ENCODE measurements around the gene SIM2.
A peak's percentile ranks its signal among the peaks of the same experiment; 100 is the strongest.

SIM2 gene

DNA sequence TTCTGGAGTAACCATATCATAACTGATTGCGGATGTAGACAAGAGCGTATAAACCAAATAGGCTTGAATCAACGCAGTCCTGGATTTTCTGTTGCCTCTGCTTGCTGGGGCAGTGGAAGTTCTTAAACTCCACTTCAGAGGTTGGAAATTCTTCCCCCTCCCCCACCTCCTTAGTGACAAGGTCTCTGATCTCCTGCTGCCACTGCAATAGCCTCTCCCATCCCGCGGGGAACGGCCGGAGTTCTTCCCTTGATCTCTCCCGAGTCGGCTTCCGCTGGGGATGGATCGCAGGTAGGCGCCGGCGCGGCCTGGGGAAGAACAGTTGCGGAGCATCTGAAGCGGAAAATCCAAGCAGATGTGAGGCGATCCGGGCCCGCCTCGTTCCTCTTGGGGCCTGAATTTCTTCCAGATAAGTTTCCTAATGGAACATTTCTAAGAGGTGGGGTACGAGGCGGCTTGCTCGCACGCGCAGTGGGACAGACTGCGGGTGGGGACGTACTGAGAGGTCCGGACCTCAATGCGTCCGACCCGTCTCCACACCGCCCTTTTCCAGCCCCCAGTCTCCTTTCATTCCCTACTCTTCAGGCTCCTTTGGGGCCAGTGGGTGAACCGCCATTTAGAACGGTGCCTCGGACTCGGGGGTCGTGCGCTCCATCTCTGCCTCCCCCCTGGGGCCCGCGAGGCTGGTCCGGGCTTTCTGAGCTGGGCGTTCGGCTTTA is 3.1 kb upstream of the SIM2 start:
- H3K4me1 ChIP-seq (ENCODE audit: control insufficient read depth, low read depth, low read length) = peaks cover 10% of the 10 kb centered on the region
- H3K27me3 ChIP-seq (ENCODE audit: control insufficient read depth, insufficient read depth, low read length) = peaks cover 100% of the 10 kb centered on the region
- no peak overlapping the region for H3K4me3 ChIP-seq (ENCODE audit: low read length)
- no peak overlapping the region for H3K27ac ChIP-seq (ENCODE audit: low read length)
- H3K9ac ChIP-seq (ENCODE audit: low read length) = no peak overlapping the region
- no peaks in the 10 kb centered on the region for H3K36me3 ChIP-seq (ENCODE audit: control insufficient read depth, low read depth, low read length)
- H3K9me3 ChIP-seq (ENCODE audit: control insufficient read depth, low read depth, low read length) = no peaks in the 10 kb centered on the region

DNA sequence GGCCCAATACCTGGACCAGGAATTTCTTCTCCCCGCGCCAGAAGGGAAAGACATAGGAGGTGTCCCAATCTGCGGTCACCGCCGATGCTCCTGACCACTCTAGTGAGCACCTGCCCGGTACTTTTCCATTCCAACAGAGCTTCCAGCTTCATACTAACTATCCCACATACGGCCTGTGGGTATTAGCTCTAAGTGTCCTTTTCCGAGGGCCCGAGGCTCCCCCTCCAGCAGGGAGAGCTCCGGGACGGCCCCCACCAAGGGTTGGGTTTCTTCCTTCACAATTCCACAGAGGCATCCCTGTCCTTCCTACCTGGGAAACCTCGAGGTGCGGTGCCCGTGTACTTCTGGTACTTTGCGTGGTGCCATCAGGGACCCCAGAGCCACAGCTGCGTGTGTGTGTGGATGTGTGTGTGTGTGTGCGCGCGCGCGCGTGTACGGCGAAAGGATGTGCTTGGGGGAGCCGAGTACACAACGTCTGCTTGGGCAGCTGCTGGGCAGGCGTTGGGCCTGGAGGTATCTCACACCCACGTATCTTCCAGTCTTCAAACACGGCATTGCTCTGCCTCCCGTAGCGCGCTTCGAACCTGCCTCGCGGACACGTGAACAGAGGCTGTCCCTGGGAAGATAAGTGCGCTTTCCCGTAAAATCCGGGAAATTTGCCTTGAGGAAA is 2.4 kb upstream of the SIM2 start:
- H3K27ac ChIP-seq (ENCODE audit: low read length) = no peak overlapping the region
- peaks cover 100% of the 10 kb centered on the region for H3K27me3 ChIP-seq (ENCODE audit: control insufficient read depth, insufficient read depth, low read length)
- no peaks in the 10 kb centered on the region for H3K9me3 ChIP-seq (ENCODE audit: control insufficient read depth, low read depth, low read length)
- no peaks in the 10 kb centered on the region for H3K36me3 ChIP-seq (ENCODE audit: control insufficient read depth, low read depth, low read length)
- H3K4me1 ChIP-seq (ENCODE audit: control insufficient read depth, low read depth, low read length) = peaks cover 10% of the 10 kb centered on the region
- H3K9ac ChIP-seq (ENCODE audit: low read length) = no peak overlapping the region
- no peak overlapping the region for H3K4me3 ChIP-seq (ENCODE audit: low read length)

DNA sequence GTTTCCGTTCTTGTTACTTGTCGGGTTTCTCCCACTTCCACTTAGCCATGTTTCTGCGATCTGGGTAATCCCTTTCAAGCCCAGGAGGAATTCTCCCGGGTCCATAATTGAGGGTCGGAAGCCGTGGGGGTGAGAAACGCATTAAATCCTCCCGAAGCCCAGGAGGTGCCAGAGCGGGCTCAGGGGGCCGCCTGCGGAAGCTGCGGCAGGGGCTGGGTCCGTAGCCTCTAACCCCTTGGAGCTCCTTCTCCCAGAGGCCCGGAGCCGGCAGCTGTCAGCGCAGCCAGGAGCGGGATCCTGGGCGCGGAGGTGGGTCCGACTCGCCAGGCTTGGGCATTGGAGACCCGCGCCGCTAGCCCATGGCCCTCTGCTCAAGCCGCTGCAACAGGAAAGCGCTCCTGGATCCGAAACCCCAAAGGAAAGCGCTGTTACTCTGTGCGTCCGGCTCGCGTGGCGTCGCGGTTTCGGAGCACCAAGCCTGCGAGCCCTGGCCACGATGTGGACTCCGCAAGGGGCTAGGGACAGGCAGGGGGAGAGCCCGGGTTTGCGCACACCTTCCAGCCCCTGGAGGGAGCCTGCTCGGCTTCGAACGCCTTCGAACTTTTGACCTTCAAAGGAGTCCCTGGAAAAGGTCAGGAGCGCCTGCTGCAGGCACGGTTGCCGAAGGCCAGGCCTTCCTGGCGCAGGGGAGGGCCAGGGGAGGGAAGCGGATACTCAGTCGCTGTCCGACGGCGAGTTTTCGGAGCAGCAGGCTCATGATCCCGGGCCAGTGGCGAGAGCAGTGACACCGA is 1.7 kb upstream of the SIM2 start:
- Histone ChIP-seq H3K9ac (ENCODE audit: low read length) (no peak overlapping the region), H3K4me1 (ENCODE audit: control insufficient read depth, low read depth, low read length) (peaks cover 10% of the 10 kb centered on the region), H3K27me3 (ENCODE audit: control insufficient read depth, insufficient read depth, low read length) (peaks cover 100% of the 10 kb centered on the region), H3K9me3 (ENCODE audit: control insufficient read depth, low read depth, low read length) (no peaks in the 10 kb centered on the region), H3K36me3 (ENCODE audit: control insufficient read depth, low read depth, low read length) (no peaks in the 10 kb centered on the region), H3K27ac (ENCODE audit: low read length) (no peak overlapping the region), H3K4me3 (ENCODE audit: low read length) (peak overlapping the region; percentile 34)

DNA sequence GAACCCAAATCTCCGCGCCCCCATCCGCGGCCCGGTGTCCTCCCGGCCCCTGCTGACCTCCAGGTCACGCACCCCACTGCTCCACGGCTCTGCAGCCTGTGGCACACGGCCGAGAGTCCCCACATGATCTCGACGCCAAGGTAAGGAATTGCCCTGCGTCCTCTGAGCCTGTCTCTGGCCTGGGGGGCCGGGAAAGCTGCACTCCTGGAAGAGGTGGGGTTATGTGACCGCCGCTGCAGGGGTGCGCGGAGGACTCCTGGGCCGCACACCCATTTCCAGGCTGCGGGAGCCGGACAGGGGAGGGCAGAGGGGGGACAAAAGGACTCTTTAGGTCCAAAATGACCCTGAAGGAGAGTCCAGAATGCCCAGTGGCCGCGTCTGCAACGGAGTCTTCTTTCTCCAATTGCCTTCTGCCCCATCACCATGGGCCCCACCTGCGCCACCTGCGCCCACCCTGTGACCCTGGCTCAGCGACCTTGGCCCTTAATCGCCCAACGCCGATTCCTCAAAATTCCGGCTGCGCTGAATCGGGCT is 997 bp upstream of the SIM2 start:
- Histone ChIP-seq H3K27me3 (ENCODE audit: control insufficient read depth, insufficient read depth, low read length) (peaks cover 100% of the 10 kb centered on the region), H3K9ac (ENCODE audit: low read length) (no peak overlapping the region), H3K9me3 (ENCODE audit: control insufficient read depth, low read depth, low read length) (no peaks in the 10 kb centered on the region), H3K4me3 (ENCODE audit: low read length) (peak overlapping the region; percentile 34), H3K4me1 (ENCODE audit: control insufficient read depth, low read depth, low read length) (peaks cover 10% of the 10 kb centered on the region), H3K36me3 (ENCODE audit: control insufficient read depth, low read depth, low read length) (no peaks in the 10 kb centered on the region), H3K27ac (ENCODE audit: low read length) (no peak overlapping the region)

DNA sequence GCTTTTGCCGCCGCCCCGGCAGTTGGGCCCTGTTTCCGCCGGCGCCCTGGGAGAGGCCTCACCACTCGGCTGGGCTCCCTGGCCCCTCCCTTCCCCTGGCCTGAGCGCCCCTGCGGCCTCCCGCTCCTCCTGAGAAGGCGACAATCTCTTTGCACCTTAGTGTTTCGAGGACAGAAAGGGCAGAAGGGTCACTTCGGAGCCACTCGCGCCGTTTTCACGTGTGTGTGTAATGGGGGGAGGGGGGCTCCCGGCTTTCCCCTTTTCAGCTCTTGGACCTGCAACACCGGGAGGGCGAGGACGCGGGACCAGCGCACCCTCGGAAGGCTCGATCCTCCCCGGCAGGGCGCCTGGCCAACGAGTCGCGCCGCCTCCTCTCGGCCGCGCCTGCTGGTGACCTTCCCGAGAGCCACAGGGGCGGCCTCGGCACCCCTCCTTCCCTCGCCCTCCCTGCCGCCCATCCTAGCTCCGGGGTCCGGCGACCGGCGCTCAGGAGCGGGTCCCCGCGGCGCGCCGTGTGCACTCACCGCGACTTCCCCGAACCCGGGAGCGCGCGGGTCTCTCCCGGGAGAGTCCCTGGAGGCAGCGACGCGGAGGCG is 432 bp upstream of the SIM2 start:
- H3K36me3 ChIP-seq (ENCODE audit: control insufficient read depth, low read depth, low read length) = no peaks in the 10 kb centered on the region
- H3K27ac ChIP-seq (ENCODE audit: low read length) = no peak overlapping the region
- peaks cover 100% of the 10 kb centered on the region for H3K27me3 ChIP-seq (ENCODE audit: control insufficient read depth, insufficient read depth, low read length)
- H3K4me1 ChIP-seq (ENCODE audit: control insufficient read depth, low read depth, low read length) = peaks cover 10% of the 10 kb centered on the region
- no peak overlapping the region for H3K9ac ChIP-seq (ENCODE audit: low read length)
- H3K4me3 ChIP-seq (ENCODE audit: low read length) = peak overlapping the region; percentile 34
- H3K9me3 ChIP-seq (ENCODE audit: control insufficient read depth, low read depth, low read length) = no peaks in the 10 kb centered on the region

DNA sequence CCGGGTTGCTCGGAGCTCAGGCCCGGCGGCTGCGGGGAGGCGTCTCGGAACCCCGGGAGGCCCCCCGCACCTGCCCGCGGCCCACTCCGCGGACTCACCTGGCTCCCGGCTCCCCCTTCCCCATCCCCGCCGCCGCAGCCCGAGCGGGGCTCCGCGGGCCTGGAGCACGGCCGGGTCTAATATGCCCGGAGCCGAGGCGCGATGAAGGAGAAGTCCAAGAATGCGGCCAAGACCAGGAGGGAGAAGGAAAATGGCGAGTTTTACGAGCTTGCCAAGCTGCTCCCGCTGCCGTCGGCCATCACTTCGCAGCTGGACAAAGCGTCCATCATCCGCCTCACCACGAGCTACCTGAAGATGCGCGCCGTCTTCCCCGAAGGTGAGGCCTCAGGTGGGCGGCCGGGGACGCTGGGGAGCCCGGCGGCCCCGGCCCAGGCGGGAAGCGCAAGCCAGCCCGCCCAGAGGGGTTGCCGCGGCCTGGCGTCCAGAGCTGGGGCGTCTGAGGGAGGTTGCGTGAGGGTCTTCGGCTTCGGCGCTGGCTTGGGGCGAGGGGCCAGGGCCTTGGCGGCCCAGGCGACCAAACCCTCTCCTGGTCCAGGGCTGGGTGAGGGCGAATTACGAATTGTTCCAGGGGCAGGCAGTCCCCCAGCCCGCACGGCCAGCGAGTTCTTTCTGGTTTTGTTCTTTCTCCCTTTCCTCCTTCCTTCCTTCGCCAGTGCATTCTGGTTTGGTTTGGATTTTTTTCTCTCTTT is 805 bp downstream of the SIM2 start:
- no peaks in the 10 kb centered on the region for H3K36me3 ChIP-seq (ENCODE audit: control insufficient read depth, low read depth, low read length)
- peaks cover 7% of the 10 kb centered on the region for H3K4me1 ChIP-seq (ENCODE audit: control insufficient read depth, low read depth, low read length)
- H3K27ac ChIP-seq (ENCODE audit: low read length) = no peak overlapping the region
- no peak overlapping the region for H3K9ac ChIP-seq (ENCODE audit: low read length)
- no peaks in the 10 kb centered on the region for H3K9me3 ChIP-seq (ENCODE audit: control insufficient read depth, low read depth, low read length)
- H3K4me3 ChIP-seq (ENCODE audit: low read length) = peak overlapping the region; percentile 8
- peaks cover 100% of the 10 kb centered on the region for H3K27me3 ChIP-seq (ENCODE audit: control insufficient read depth, insufficient read depth, low read length)

DNA sequence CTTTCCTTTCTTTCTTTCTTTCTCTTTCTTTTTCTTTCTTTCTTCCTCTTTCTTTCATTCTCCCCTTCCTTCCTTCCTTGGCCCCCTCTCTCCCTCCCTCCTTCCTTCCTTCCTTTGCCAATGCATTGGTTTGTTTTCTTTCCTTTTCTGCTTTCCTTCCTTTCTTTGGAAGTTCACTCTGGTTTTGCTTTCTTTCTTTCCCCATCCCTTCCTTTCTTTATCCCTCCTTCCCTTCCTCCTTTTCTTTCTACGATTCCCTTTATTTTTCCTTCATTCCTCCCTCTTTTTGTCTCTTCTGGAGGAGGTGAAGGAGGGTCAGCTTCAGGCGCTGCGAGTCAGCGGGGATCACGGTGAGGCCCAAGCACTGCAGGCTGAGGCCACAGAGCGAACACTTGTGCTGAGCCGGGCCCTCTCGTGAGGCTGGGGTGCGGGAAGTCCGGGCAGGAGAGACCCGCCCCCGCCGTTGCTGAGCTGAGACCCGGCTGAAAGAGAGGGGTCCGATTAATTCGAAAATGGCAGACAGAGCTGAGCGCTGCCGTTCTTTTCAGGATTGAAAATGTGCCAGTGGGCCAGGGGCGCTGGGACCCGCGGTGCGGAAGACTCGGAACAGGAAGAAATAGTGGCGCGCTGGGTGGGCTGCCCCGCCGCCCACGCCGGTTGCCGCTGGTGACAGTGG is 1.5 kb downstream of the SIM2 start:
- H3K27me3 ChIP-seq (ENCODE audit: control insufficient read depth, insufficient read depth, low read length) = peaks cover 100% of the 10 kb centered on the region
- H3K4me1 ChIP-seq (ENCODE audit: control insufficient read depth, low read depth, low read length) = peaks cover 6% of the 10 kb centered on the region
- no peaks in the 10 kb centered on the region for H3K36me3 ChIP-seq (ENCODE audit: control insufficient read depth, low read depth, low read length)
- no peaks in the 10 kb centered on the region for H3K9me3 ChIP-seq (ENCODE audit: control insufficient read depth, low read depth, low read length)
- no peak overlapping the region for H3K4me3 ChIP-seq (ENCODE audit: low read length)
- no peak overlapping the region for H3K9ac ChIP-seq (ENCODE audit: low read length)
- no peak overlapping the region for H3K27ac ChIP-seq (ENCODE audit: low read length)

DNA sequence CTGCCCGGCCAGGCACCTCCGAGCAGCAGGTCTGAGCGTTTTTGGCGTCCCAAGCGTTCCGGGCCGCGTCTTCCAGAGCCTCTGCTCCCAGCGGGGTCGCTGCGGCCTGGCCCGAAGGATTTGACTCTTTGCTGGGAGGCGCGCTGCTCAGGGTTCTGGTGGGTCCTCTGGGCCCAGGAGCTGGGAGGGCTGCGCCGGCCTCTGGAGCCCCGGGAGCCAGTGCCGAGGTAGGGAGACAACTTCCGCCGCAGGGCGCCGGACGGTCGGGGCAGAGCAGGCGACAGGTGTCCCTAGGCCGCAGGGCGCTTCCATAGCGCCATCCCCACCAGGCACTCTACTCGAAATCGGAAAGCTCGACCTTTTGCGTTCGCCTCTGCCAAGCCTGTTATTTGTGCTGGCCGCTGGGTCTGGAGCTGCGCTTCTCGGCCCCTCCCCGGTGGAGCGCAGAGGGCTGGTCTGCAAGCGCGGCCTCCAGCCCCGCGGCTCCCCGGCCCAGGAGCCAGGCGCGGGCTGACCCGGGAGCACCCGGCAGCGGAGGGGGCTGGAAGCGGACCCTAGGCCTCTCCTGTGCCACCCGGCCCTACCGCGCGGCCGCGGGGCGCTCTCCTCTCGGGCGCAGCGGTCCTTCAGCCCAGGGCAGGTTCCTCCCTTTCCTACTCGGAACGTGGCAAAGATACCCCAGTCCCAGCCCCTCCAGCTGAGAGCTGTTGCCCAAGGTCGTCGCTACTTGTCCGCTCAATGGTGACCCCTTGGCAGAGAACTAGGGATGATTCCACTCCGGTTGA is 2.2 kb downstream of the SIM2 start:
- no peak overlapping the region for H3K27ac ChIP-seq (ENCODE audit: low read length)
- no peaks in the 10 kb centered on the region for H3K36me3 ChIP-seq (ENCODE audit: control insufficient read depth, low read depth, low read length)
- H3K9ac ChIP-seq (ENCODE audit: low read length) = no peak overlapping the region
- peaks cover 100% of the 10 kb centered on the region for H3K27me3 ChIP-seq (ENCODE audit: control insufficient read depth, insufficient read depth, low read length)
- no peaks in the 10 kb centered on the region for H3K9me3 ChIP-seq (ENCODE audit: control insufficient read depth, low read depth, low read length)
- H3K4me1 ChIP-seq (ENCODE audit: control insufficient read depth, low read depth, low read length) = peaks cover 4% of the 10 kb centered on the region
- peak overlapping the region; percentile 10 for H3K4me3 ChIP-seq (ENCODE audit: low read length)

DNA sequence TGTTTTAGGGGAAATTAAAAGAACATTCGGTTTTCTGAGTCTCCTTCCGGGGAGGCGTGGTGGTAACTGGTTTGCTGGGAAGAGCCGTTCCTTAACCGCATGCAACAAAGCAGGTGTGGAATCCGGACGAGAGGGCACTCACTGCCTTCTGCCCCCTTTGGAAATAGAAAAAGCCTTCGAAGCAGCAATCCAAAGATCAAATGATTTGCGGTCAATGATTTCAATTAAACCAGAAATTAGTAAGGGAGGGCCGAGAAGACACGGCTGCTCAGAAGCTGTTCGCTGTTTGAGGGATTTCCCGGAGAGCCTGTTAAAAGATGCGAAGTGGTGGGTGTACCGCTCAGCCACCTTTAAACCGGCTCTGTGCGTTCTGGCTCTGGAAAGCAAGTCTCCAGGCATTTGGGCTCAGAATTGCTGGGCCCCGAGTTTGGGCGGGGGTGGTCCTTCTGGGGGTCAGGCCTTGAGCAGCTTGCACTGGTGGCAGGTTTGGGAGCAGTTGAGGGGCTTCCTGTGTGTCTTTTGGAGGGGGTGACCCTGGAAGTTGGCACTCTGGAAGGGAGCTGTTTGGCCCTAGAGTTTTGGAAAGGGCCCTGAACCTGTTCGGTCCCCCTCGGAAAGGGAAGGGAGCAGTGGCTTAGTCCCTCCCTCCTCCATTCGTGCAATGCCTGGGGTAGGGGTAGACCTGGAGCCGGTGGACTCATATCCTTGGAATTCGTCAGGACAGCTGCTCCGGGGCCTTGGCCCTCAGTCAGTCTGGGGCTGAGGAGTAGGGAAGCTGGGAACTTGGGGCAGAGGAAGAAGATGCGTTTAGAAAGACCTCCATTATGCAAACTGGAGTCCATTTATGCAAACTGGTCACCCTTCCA is 3.1 kb downstream of the SIM2 start:
- H3K27ac ChIP-seq (ENCODE audit: low read length) = no peak overlapping the region
- no peak overlapping the region for H3K4me3 ChIP-seq (ENCODE audit: low read length)
- H3K27me3 ChIP-seq (ENCODE audit: control insufficient read depth, insufficient read depth, low read length) = peaks cover 100% of the 10 kb centered on the region
- H3K9ac ChIP-seq (ENCODE audit: low read length) = no peak overlapping the region
- no peaks in the 10 kb centered on the region for H3K9me3 ChIP-seq (ENCODE audit: control insufficient read depth, low read depth, low read length)
- no peaks in the 10 kb centered on the region for H3K36me3 ChIP-seq (ENCODE audit: control insufficient read depth, low read depth, low read length)
- H3K4me1 ChIP-seq (ENCODE audit: control insufficient read depth, low read depth, low read length) = peaks cover 9% of the 10 kb centered on the region
